ENCODE results near the gene PPM1H.

PPM1H gene

GRCh38 chr12:62642486-62642885 lies 292.5 kb downstream of the PPM1H start:
- no peak for TF ChIP-seq CTCF (IDR thresholded peaks at IDR 0.05; ENCODE audit: control extremely low read depth, extremely low read depth, low read depth, missing control alignments)
- no peak for DNase-seq (ENCODE audit: extremely low spot score)
- ChIA-PET CTCF (interaction anchor here (0.5 to 4.1 kb wide), 4 partner anchors 9 to 152 kb away, joined by 3 to 24 read pairs (median 4); no protein-coding TSS in a partner anchor), POLR2A (no interaction called here)

GRCh38 chr12:62640910-62641448 lies 294.0 kb downstream of the PPM1H start:
- CTCF ChIA-PET: interaction anchor here (1.0 to 4.1 kb wide), 4 partner anchors 8 to 153 kb away, joined by 4 to 24 read pairs (median 7); no protein-coding TSS in a partner anchor
- peak; percentile 69 for DNase-seq (ENCODE audit: extremely low spot score)

GRCh38 chr12:62637679-62638078 lies 297.3 kb downstream of the PPM1H start:
- TF ChIP-seq CTCF (IDR thresholded peaks at IDR 0.05; ENCODE audit: control extremely low read depth, extremely low read depth, low read depth, missing control alignments): no peak
- POLR2A ChIA-PET: no interaction called here
- DNase-seq (ENCODE audit: extremely low spot score): no peak
- CTCF ChIA-PET: interaction anchor here (1.2 to 1.6 kb wide), 2 partner anchors 61 to 98 kb away, joined by 3 read pairs; no protein-coding TSS in a partner anchor

More at GRCh38 chr12:62640910-62641448, 294.0 kb downstream of the PPM1H start:
- TF ChIP-seq CTCF (IDR thresholded peaks at IDR 0.05; ENCODE audit: control extremely low read depth, extremely low read depth, low read depth, missing control alignments): no peak
- POLR2A ChIA-PET: no interaction called here

GRCh38 chr12:62635649-62636048 lies 299.3 kb downstream of the PPM1H start:
- ChIA-PET POLR2A (interaction anchor here (0.5 kb wide), 1 partner anchor 490 kb away, joined by 5 read pairs; no protein-coding TSS in a partner anchor), CTCF (interaction anchor here (1.1 to 1.6 kb wide), 3 partner anchors 14 to 54 kb away, joined by 3 to 5 read pairs (median 4); no protein-coding TSS in a partner anchor)
- TF ChIP-seq CTCF (IDR thresholded peaks at IDR 0.05; ENCODE audit: control extremely low read depth, extremely low read depth, low read depth, missing control alignments): no peak
- DNase-seq (ENCODE audit: extremely low spot score): no peak

- ChIA-PET POLR2A (no interaction called here), CTCF (interaction anchor here (1.0 to 1.3 kb wide), 4 partner anchors 8 to 58 kb away, joined by 3 to 5 read pairs (median 3); no protein-coding TSS in a partner anchor)
- DNase-seq (ENCODE audit: extremely low spot score): peak; percentile 44
- TF ChIP-seq CTCF (IDR thresholded peaks at IDR 0.05; ENCODE audit: control extremely low read depth, extremely low read depth, low read depth, missing control alignments): no peak
Measured at GRCh38 chr12:62632411-62632918, 302.5 kb downstream of the PPM1H start.

- DNase-seq (ENCODE audit: extremely low spot score): peak; percentile 73
- POLR2A ChIA-PET: no interaction called here
- CTCF ChIA-PET: interaction anchor here (1.0 to 1.3 kb wide), 4 partner anchors 9 to 57 kb away, joined by 3 to 5 read pairs (median 3); no protein-coding TSS in a partner anchor
Measured at GRCh38 chr12:62631471-62632410, 303.2 kb downstream of the PPM1H start.

More at GRCh38 chr12:62631471-62632410, 303.2 kb downstream of the PPM1H start:
- peak; percentile 41 for TF ChIP-seq CTCF (IDR thresholded peaks at IDR 0.05; ENCODE audit: control extremely low read depth, extremely low read depth, low read depth, missing control alignments)
